Urinary bladder (tissue), 4 donors: ENCODE measurements around the gene QDPR. TPM values are rescaled to one million over a fixed set of nuclear protein-coding genes. Genes with fewer than 3 reads are reported as not detected.
"Not testable (repeated sequence)": the region's sequence is repeated elsewhere in the genome, so short reads cannot be mapped to it uniquely, and the experiment has no call there.

Experiments used
- DNase-seq: peaks from one replicate; pipeline ENCODE4 v3.0.0-alpha.2; 2015; ENCODE audit errors: extremely low spot score
- H3K27ac ChIP-seq: one replicate; pipeline ENCODE4 v1.5.1; 2013; ENCODE audit warnings: low read depth, mild to moderate bottlenecking, moderate library complexity
- H3K36me3 ChIP-seq: one replicate; pipeline ENCODE4 v1.6.1; 2013; ENCODE audit warnings: mild to moderate bottlenecking, moderate library complexity; ENCODE audit not compliant: insufficient read depth
- H3K4me1 ChIP-seq: one replicate; pipeline ENCODE4 v1.6.1; 2013; ENCODE audit warnings: mild to moderate bottlenecking, moderate library complexity; ENCODE audit not compliant: insufficient read depth
- H3K4me3 ChIP-seq: one replicate; pipeline ENCODE4 v1.5.1; 2013; ENCODE audit warnings: low read depth, low read length
- WGBS: extraction: QIAGEN DNeasy Blood & Tissue Kit; methylation state at CpG from one replicate; pipeline ENCODE4 v1.1.7; 2013; 5-methylcytosine and 5-hydroxymethylcytosine counted together
- polyA plus RNA-seq: library from polyadenylated mRNA; stranded (reverse); fragments of 200-250 nt; gene quantifications from one replicate; pipeline ENCODE4 v1.2.3, GENCODE V29; 2013
- total RNA-seq: library from RNA; depleted of rRNA; stranded (reverse); fragments of >200 nt; gene quantifications from one replicate; pipeline ENCODE4 v1.2.3, GENCODE V29; 2014
- donor health status: healthy with polysubstance abuse.
- donor health status: healthy.

The QDPR gene
- total and polyA plus RNA-seq, 2 donors: 9.8 to 27.9 TPM

GRCh38 chr4:17463606-17464005 lies 48.3 kb downstream of the QDPR start:
- Histone ChIP-seq H3K4me3 (no peak overlapping the region), H3K27ac (no peak overlapping the region), H3K36me3 (no peaks in the 10 kb centered on the region), H3K4me1 (no peaks in the 10 kb centered on the region)
- DNase-seq: no peak
- WGBS: 94% methylated on average over 1 of the region's 1 CpG

GRCh38 chr4:17450269-17450804 lies 61.6 kb downstream of the QDPR start:
- no peak overlapping the region for H3K4me3 ChIP-seq
- H3K36me3 ChIP-seq: no peaks in the 10 kb centered on the region
- no peak for DNase-seq
- WGBS: 37% methylated on average over 1 of the region's 1 CpG
- no peak overlapping the region for H3K27ac ChIP-seq
- H3K4me1 ChIP-seq: no peaks in the 10 kb centered on the region

GRCh38 chr4:17448689-17449088 lies 63.2 kb downstream of the QDPR start:
- DNase-seq: no peak
- H3K4me3 ChIP-seq: no peak overlapping the region
- no peak overlapping the region for H3K27ac ChIP-seq

GRCh38 chr4:17447675-17448298 lies 64.1 kb downstream of the QDPR start:
- H3K36me3 ChIP-seq: no peaks in the 10 kb centered on the region
- H3K4me1 ChIP-seq: no peaks in the 10 kb centered on the region
- DNase-seq: peak; percentile 17
- no peak overlapping the region for H3K27ac ChIP-seq
- H3K4me3 ChIP-seq: no peak overlapping the region

More at GRCh38 chr4:17448689-17449088, 63.2 kb downstream of the QDPR start:
- no peaks in the 10 kb centered on the region for H3K36me3 ChIP-seq
- no peaks in the 10 kb centered on the region for H3K4me1 ChIP-seq
- 67% methylated on average over 3 of the region's 3 CpGs for whole genome bisulfite sequencing

- Histone ChIP-seq H3K27ac (no peak overlapping the region), H3K4me3 (no peak overlapping the region), H3K4me1 (no peaks in the 10 kb centered on the region), H3K36me3 (no peaks in the 10 kb centered on the region)
- DNase-seq: no peak
- WGBS: 75% methylated on average over 5 of the region's 5 CpGs
Measured at GRCh38 chr4:17447056-17447455, 64.8 kb downstream of the QDPR start.

GRCh38 chr4:17442477-17442876 lies 69.4 kb downstream of the QDPR start:
- not testable (repeated sequence) for H3K4me1 ChIP-seq, DNase-seq, H3K27ac ChIP-seq, H3K4me3 ChIP-seq, H3K36me3 ChIP-seq
- WGBS: 66% methylated on average over 1 of the region's 1 CpG

GRCh38 chr4:17437396-17437795 lies 74.5 kb downstream of the QDPR start:
- DNase-seq: no peak
- no peak overlapping the region for H3K4me3 ChIP-seq
- H3K4me1 ChIP-seq: no peaks in the 10 kb centered on the region
- no peak overlapping the region for H3K27ac ChIP-seq
- H3K36me3 ChIP-seq: no peaks in the 10 kb centered on the region
- WGBS: 82% methylated on average over 11 of the region's 11 CpGs

- Histone ChIP-seq H3K4me1 (no peaks in the 10 kb centered on the region), H3K4me3 (no peak overlapping the region), H3K36me3 (no peaks in the 10 kb centered on the region), H3K27ac (no peak overlapping the region)
- 98% methylated on average over 28 of the region's 28 CpGs for WGBS
- DNase-seq: no peak
Measured at GRCh38 chr4:17436750-17437090, 75.2 kb downstream of the QDPR start.

Other genes with a start within 250 kb of the QDPR start
- gene CLRN2, start 3.1 kb upstream of the QDPR start, total RNA-seq: not detected
- not detected for gene CLRN2, start 3.1 kb upstream of the QDPR start, polyA plus RNA-seq
- 93.7 TPM for gene LAP3, start 65.1 kb upstream of the QDPR start, total RNA-seq
- gene LAP3, start 65.1 kb upstream of the QDPR start, polyA plus RNA-seq: 75.8 TPM
- 25.9 TPM for gene MED28, start 102.6 kb upstream of the QDPR start, total RNA-seq
- 21.8 TPM for gene MED28, start 102.6 kb upstream of the QDPR start, polyA plus RNA-seq